Tibial artery (tissue), 4 donors: ENCODE results near the gene ANKS3.
"Not testable (repeated sequence)": the region's sequence is repeated elsewhere in the genome, so short reads cannot be mapped to it uniquely, and the experiment has no call there.

Source experiments
- DNase-seq, 2 donors: peaks; one replicate each; pipeline ENCODE4 v3.0.0-alpha.2; 2019
- H3K27ac ChIP-seq, 2 donors: fragments of 200-600 bp; sonication (generic) in 1 of 2; 1 replicate in 1 of 2; 2 replicates in 1 of 2; pipeline ENCODE4 v1.5.1; 2018 to 2019; ENCODE audit warnings: mild to moderate bottlenecking in 1 of 2
- H3K27me3 ChIP-seq, 2 donors: fragments of 200-600 bp; sonication (generic) in 1 of 2; one replicate each; pipeline versions ENCODE4 v1.5.1 to v1.6.0; 2016 to 2019
- H3K36me3 ChIP-seq, 3 donors: fragments of 200-600 bp; sonication (generic) in 2 of 3; one replicate each; pipeline ENCODE4 v1.5.1; 2016 to 2019; ENCODE audit warnings: mild to moderate bottlenecking in 2 of 3
- H3K4me1 ChIP-seq, 4 donors: fragments of 200-600 bp; sonication (generic) in 2 of 4; 1 replicate in 3 of 4; 2 replicates in 1 of 4; pipeline ENCODE4 v1.5.1; 2016 to 2019
- H3K4me3 ChIP-seq, 2 donors: fragments of 200-600 bp; sonication (generic) in 1 of 2; 1 replicate in 1 of 2; 2 replicates in 1 of 2; pipeline ENCODE4 v1.5.1; 2018 to 2019; ENCODE audit warnings: mild to moderate bottlenecking in 2 of 2
- H3K9me3 ChIP-seq, 3 donors: fragments of 200-600 bp; sonication (generic) in 1 of 3; one replicate each; pipeline ENCODE4 v1.5.1; 2016 to 2019
- intact Hi-C: fragments of 100-400 bp; cut with DNase I; formaldehyde crosslinking; loops from one replicate; pipeline ENCODE4 v1.15.0; 2023; ENCODE audit warnings: low total_unique reads
- TF ChIP-seq, protein P1 (sequence below), 2 experiments: fragments of 200-600 bp in 1 of 2; fragments of 450-650 bp in 1 of 2; IDR thresholded peaks; one replicate each; pipeline ENCODE4 v1.5.1; 2017 to 2019; ENCODE audit warnings: antibody characterized with exemption in 2 of 2, mild to moderate bottlenecking in 1 of 2, moderate library complexity in 1 of 2

The ANKS3 gene

GRCh38 chr16:4743226-4743878 lies 9.3 kb upstream of the ANKS3 start:
- intact Hi-C loops, result no loop called here
- Histone ChIP-seq H3K9me3 (no peaks in the 10 kb centered on the region), H3K27me3 (peaks cover 0 to 15% of the 10 kb centered on the region in 2 donors), H3K4me3 (no peak overlapping the region), H3K4me1 (peaks cover 0 to 15% (median 10%) of the 10 kb centered on the region in 4 donors), H3K27ac (no peak overlapping the region), H3K36me3 (peaks cover 0 to 1% (median 0%) of the 10 kb centered on the region in 3 donors)
- TF ChIP-seq, protein P1, sequence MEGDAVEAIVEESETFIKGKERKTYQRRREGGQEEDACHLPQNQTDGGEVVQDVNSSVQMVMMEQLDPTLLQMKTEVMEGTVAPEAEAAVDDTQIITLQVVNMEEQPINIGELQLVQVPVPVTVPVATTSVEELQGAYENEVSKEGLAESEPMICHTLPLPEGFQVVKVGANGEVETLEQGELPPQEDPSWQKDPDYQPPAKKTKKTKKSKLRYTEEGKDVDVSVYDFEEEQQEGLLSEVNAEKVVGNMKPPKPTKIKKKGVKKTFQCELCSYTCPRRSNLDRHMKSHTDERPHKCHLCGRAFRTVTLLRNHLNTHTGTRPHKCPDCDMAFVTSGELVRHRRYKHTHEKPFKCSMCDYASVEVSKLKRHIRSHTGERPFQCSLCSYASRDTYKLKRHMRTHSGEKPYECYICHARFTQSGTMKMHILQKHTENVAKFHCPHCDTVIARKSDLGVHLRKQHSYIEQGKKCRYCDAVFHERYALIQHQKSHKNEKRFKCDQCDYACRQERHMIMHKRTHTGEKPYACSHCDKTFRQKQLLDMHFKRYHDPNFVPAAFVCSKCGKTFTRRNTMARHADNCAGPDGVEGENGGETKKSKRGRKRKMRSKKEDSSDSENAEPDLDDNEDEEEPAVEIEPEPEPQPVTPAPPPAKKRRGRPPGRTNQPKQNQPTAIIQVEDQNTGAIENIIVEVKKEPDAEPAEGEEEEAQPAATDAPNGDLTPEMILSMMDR (IDR thresholded peaks at IDR 0.05), result no peak
- DNase-seq, result no peak

- H3K4me3 ChIP-seq, H3K27ac ChIP-seq, H3K36me3 ChIP-seq, H3K9me3 ChIP-seq, DNase-seq, intact Hi-C loops: not testable (repeated sequence)
- Histone ChIP-seq H3K4me1 (peaks cover 0 to 15% (median 8%) of the 10 kb centered on the region in 4 donors), H3K27me3 (peaks cover 0 to 13% of the 10 kb centered on the region in 2 donors)
These were observed 4.3 kb upstream of the ANKS3 start for GRCh38 chr16:4738370-4738769.

DNA sequence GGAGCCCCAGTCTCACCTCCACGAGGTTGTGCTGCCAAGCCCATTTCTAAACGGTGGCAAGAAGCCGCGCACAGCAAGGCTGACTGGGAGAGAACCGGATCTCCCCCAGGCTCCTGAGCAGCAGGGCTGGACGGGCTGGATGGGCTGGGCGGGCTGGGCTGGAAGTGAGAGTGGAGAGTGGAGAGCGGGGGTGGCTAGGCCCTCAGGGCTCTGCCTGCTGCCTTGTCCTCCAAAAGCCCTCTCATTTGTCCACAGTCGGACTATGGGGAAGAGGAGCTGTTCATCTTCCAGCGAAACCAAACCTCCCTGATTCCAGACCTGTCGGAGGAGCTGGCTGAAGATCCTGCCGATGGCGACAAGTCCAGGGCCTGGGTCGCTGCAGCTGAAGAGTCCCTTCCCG lies 3.5 kb upstream of the ANKS3 start:
- no peak overlapping the region for H3K27ac ChIP-seq
- H3K4me1 ChIP-seq, result peaks cover 0 to 15% (median 11%) of the 10 kb centered on the region in 4 donors
- H3K4me3 ChIP-seq, result no peak overlapping the region
- no peaks in the 10 kb centered on the region for H3K36me3 ChIP-seq
- peaks cover 0 to 5% of the 10 kb centered on the region in 2 donors for H3K27me3 ChIP-seq
- H3K9me3 ChIP-seq, result no peaks in the 10 kb centered on the region
- intact Hi-C loops, result no loop called here
- no peak for DNase-seq
- TF ChIP-seq, protein P1 (IDR thresholded peaks at IDR 0.05), result no peak

- no peak for DNase-seq
- intact Hi-C loops, result no loop called here
- Histone ChIP-seq H3K4me3 (no peak overlapping the region), H3K4me1 (peaks cover 0 to 18% (median 11%) of the 10 kb centered on the region in 4 donors), H3K36me3 (no peaks in the 10 kb centered on the region), H3K9me3 (no peaks in the 10 kb centered on the region), H3K27ac (no peak overlapping the region), H3K27me3 (peaks cover 0 to 4% of the 10 kb centered on the region in 2 donors)
- TF ChIP-seq, protein P1 (IDR thresholded peaks at IDR 0.05), result no peak
These were observed 2.5 kb upstream of the ANKS3 start for GRCh38 chr16:4736546-4736945.

- Histone ChIP-seq H3K4me1 (peaks cover 0 to 18% (median 11%) of the 10 kb centered on the region in 4 donors), H3K27ac (peak overlapping the region; percentile 76 to 81), H3K4me3 (peak overlapping the region; percentile 76 to 83), H3K36me3 (peaks cover 0 to 13% (median 13%) of the 10 kb centered on the region in 3 donors), H3K27me3 (no peaks in the 10 kb centered on the region), H3K9me3 (no peaks in the 10 kb centered on the region)
- TF ChIP-seq, protein P1 (IDR thresholded peaks at IDR 0.05), result no peak
- DNase-seq, result peak; percentile 89 to 93
- intact Hi-C loops, result no loop called here
These were observed 862 bp upstream of the ANKS3 start for GRCh38 chr16:4734730-4735535.

- intact Hi-C loops, result no loop called here
- H3K9me3 ChIP-seq, result no peaks in the 10 kb centered on the region
- no peak for DNase-seq
These were observed 366 bp downstream of the ANKS3 start for GRCh38 chr16:4733747-4734062.

More at GRCh38 chr16:4733747-4734062, 366 bp downstream of the ANKS3 start:
- peak overlapping the region; percentile 76 to 83 for H3K4me3 ChIP-seq
- H3K27ac ChIP-seq, result peak overlapping the region; percentile 76 to 81
- H3K4me1 ChIP-seq, result peaks cover 0 to 18% (median 11%) of the 10 kb centered on the region in 4 donors
- peaks cover 9 to 26% (median 25%) of the 10 kb centered on the region in 3 donors for H3K36me3 ChIP-seq
- H3K27me3 ChIP-seq, result no peaks in the 10 kb centered on the region
- TF ChIP-seq, protein P1 (IDR thresholded peaks at IDR 0.05), result no peak
